GM21423 (cell line): ENCODE measurements around the gene KCNE2.
"Not testable (repeated sequence)": the region's sequence is repeated elsewhere in the genome, so short reads cannot be mapped to it uniquely, and the experiment has no call there.

Source experiments
- ATAC-seq: cut with Tn5 transposase; IDR thresholded peaks from one replicate; pipeline ENCODE4 v1.9.1; 2021; ENCODE audit warnings: mild to moderate bottlenecking, moderate library complexity; ENCODE audit not compliant: unreplicated experiment

Gene KCNE2

DNA sequence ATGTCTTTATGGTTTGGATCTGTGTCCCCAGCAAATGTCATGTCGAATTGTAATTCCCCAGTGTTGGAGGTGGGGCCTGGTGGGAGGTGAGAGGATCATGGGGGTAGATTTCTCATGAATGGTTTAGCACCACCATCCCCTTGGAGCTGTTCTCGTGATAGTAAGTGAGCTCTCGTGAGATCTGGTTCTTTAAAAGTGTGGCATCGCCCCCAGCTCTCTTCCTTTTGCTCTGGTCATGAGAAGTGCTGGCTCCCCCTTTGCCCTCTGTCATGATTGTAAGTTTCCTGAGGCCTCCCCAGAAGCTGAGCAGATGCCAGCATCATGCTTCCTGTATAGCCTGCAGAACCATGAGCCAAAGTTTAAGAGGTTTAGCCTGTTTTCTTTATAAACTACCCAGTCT lies 11.2 kb upstream of the KCNE2 start:
- no peak for ATAC-seq

DNA sequence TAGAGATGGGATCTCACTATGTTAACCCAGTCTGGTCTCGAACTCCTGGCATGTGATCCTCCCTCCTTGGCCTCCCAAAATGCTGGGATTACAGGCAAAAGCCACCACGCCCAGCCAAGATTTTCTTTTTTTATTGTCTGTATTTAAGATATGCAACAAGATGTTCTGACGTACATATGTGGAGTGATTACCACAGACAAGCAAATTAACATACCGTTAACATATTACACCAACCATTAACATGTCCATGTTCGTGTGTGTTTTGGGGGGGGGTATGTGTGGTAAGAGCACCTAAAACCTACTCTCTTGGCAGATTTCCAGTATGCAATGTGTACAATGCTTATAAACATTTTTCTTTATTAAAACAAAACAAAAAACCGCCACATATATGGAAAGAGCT lies 10.6 kb upstream of the KCNE2 start:
- ATAC-seq = no peak

DNA sequence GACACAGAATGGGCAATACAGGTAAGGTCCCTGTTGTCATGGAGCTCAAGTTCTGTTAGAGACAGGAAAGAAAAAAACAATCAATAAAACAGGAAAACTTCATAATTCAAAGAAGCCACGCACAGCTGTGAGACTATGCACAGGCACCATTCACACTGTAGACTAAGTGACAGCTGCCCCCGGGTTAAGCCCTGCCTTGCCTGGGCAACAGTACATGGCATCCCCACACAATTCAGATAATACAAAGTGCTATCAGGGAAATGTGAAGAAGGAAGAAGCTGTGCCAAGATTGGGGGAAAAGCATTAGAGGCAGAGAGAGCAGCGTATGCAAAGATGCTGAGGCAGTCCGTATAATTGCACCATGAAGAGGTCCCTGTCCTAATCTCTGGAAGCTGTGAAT lies 9.0 kb upstream of the KCNE2 start:
- no peak for ATAC-seq

DNA sequence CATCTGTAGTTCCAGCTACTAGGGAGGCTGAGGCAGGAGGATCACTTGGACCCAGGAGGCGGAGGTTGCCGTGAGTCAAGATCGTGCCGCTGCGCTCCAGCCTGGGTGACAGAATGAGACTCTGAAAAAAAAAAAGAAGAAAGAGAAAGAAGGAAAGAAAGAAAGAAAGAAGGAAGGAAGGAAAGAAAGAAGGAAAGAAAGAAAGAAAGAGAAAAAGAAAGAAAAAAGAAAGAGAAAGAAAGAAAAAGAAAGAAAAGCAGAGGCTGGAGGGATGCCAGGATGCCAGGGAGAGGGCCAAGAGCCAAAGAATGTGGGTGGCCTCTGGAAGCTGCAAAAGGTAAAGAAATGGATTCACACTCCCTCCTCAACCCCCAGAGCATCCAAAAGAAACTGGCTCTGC lies 8.2 kb upstream of the KCNE2 start:
- no peak for ATAC-seq

DNA sequence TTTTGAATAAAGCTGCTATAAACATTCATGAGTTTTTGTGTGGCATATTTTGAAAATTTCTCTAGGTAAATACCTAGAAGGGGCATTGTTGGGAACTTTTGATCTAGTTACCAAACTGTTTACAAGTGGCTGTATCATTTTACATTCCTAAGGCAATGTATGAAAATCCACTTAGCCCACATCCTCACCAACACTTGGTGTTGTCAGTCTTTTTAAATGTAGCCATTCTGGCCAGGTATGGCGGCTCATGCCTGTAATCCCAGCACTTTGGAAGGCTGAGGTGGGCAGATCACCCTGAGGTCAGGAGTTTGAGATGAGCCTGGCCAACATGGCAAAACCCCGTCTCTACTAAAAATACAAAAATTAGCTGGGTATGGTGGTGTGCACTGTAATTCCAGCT lies 5.9 kb upstream of the KCNE2 start:
- ATAC-seq = no peak

DNA sequence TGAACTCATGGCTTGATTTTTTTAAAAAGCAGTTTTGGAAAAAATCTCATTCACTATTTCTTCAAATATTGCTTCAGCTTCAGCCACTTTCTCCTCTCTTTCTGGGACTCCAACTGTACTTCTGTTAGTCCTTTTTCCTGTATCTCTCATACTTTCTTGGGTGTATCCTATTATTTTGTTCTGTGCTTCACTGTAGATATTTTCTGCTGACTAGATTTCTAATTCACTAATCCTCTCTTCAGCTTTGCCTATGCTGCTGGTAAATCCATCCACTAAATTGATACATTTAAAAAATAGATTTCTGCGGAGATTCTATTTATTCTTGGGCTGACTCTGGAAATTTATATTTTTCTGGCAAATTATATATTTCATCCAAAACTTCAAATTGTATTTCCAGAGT lies 4.9 kb upstream of the KCNE2 start:
- no peak for ATAC-seq

DNA sequence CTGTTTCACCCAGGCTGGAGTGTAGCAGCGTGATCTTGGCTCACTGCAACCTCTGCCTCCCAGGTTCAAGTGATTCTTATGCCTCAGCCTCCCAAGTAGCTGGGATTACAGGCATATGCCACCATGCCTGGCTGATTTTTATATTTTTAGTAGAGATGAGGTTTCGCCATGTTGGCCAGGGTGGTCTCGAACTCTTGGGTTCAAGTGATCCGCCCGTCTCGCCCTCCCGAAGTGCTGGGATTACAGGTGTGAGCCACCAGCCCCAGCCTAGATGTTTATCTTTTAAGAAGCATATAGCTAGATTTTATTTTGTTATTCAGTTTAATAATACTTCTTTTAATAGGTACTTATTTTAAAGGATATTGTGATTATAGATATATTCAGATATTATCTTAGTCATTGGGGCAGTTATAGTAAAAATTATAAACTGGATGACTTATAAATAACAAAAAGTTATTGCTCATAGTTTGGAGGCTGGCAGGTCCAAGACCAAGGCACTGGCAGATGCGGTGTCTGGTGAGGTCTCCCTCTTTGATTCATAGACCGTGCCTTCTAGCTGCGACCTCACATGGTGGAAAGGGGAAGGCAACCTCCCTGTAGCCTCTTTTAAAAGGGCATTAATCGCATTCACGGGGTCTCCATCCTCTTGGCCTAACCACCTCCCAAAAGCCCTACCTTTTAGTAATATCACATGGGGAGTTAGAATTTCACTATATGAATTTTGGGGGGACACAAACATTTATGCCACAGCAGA lies 3.1 kb upstream of the KCNE2 start:
- ATAC-seq = no peak

DNA sequence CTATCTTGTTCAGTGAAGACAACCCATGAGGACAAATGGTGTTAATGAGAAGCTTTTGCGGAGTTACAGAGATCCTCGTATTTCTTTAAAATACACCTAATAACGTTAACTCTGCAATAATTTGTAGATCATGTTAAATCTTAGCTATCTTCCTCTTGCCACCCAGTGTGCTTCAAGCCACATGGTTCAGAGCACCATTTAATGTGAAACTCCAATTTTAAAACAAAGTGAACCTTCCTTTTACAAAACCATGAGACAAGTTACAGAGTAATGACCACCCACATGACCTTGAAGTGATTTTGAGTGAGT lies 1.7 kb upstream of the KCNE2 start:
- ATAC-seq = no peak

DNA sequence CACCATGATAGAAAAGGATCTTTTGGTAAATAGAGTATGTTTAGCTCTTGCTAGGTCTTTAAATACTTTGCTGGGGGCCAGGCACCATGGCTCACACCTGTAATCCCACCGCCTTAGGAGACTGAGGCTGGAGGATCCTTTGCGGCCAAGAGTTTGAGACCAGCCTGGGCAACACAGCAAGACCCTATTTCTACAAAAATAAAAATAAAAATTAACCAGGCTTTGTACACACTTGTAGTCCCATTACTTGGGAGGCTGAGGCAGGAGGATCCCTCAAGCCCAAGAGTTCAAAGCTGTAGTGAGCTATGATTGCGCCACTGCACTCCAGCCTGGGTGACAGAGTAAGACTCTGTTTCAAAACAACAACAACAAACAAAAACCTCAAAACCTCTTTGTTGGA lies 1.1 kb upstream of the KCNE2 start:
- no peak for ATAC-seq

DNA sequence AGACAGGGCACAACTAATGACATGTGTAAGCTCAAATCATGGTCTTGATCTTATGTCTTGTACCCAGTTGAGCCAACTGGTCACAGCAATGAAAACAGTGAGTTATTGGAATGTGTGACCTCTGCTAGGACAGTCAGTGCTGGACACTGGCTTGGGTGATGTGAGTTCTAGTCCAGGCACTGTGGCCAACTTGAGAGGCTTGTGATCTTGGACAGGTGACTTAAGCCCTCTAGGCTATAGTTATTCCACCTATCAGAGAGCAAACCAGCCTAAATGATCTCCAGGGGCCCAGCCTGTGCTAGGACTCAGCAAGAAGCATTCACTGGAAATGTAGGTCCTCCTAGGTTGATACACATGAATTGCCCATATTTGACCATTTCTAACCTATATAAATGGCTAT lies 1.1 kb downstream of the KCNE2 start:
- ATAC-seq = no peak

DNA sequence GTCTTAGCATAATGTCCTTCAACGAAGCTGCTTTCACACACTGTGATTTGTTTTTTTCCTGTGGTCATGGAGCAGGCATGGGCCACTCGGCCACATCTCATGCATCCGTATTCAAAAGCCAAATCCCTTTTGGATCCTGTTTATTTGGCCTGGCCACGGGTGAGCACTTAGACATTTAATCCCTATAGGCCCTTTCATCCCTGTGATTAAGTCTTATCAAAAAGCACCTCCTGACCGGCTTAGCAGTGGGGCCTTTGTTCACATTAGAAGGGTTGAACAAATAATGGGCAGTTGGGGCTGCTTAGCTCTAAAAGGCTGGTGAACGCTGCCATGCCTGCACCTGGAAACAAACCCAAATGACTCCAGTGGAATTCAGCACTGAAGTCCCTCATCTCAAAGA lies 2.0 kb downstream of the KCNE2 start:
- no peak for ATAC-seq

DNA sequence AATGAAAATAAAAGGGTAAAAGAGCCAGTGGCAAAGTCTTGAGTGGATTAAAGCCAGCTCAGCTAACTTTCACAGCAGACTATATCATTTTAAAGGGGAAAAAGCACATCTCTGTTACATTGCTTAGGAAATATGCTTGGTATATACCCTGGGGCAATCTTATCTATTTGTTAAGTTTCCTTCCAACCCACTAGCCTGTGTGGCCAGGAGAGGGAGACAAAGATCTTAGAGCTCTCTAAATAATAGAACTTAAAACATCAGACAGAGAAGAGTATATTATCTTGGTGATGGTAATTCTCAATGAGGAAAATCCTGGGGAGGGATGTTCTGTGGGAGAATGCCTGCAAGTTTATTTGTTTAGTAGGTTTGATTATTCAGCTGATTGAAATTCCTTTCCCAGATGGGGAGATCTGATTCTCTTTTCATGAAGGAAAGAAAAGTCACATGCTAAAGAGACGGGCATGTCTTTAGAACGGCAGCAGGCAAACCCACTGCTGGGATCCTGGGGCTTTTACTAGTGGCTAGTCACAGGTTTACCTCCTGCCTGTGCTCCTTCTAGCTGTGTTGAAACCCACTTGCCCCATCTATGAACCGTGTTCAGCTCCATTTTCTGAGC lies 3.6 kb downstream of the KCNE2 start:
- ATAC-seq = no peak

DNA sequence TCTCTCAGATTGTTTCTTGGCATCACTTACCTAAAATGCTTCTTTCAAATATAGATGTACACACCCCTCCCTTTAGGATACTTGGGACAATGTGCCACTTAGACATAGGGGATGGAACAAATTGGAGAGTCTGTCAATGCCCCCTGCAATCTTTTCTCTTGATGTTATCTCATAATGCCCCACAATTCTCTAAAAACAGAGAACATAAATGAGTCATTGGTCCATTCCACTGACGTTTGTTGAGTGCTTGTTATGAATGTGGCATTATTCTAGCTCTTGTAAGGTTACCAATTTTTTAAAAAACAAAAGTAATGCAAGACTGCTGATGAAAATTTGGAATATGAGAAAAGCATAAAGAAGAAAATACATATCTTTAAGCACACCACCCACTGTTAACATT lies 5.9 kb downstream of the KCNE2 start:
- ATAC-seq = no peak

DNA sequence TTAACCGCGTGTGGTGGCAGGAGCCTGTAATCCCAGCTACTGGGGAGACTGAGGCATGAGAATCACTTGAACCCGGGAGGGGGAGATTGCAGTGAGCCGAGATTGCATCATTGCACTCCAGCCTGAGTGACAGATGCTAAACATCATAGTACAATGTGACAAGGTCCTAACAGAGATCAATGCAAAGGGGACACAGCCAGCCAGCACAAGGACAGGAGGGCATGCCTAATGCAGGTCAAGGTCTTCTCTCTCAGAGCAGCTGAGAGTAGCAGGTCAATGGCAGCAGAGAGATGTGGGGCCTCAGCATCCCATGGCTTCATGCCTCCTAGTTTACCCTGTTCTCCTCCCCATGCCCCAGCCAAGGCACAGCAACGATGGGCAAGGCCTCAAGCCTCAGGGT lies 8.5 kb downstream of the KCNE2 start:
- ATAC-seq = no peak

DNA sequence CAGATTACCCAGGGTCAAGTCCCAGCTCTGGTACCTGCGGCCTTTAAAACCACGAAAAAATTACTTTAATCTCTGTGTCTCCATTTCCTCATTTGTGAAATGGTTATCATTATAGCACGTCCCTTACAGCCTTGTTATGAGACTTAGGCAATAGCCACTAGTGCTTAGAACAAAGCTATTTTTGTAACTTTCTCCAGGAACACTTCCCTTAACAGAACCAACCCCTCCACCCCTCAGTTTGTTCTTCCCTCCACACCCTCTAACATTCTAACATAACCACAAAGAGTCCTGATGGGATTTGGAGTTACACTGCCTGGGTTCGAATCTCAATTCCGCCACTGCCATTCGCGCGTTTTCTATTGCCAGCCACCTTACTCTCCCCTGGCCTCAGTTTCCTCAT lies 10.7 kb downstream of the KCNE2 start:
- ATAC-seq = not testable (repeated sequence)

DNA sequence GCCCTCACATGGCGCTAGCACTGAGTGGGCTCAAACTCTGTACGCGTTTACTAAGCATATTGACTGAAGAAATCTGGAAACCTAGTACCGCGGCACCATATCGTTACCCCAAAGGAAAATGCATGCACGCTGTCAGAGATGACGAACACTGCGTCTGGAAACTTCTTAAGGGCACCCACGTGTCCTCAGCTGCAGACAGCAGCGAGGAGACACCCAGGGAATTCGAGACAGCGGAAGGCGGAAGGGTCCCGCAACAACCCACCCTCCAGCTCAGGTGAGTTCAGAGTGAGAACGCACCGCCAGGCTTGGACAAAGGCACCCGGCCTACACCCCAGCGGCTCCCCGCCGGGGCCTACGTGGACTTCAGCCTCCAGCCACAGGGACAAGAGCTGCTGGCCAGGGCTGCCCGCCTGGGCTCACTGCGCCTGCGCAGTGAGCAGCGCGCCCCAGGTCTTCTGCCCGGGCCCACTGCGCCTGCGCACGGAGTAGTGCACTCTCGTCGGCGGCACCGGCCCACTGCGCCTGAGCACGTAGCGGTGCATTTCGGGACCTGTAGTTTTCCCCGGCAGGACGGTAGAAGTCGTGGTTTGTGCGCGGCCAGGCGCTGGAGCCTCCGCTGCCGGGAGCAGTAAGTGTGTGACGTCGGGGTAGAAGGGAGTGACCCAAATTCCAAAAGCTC lies 11.3 kb downstream of the KCNE2 start, which contains the start of gene SMIM11:
Gene SMIM11 (plus strand): TSS at position 568 of the 679 bp plus-strand sequence. CDS start 3,998 bp downstream, outside the sequence.
- peak; percentile 94 for ATAC-seq

DNA sequence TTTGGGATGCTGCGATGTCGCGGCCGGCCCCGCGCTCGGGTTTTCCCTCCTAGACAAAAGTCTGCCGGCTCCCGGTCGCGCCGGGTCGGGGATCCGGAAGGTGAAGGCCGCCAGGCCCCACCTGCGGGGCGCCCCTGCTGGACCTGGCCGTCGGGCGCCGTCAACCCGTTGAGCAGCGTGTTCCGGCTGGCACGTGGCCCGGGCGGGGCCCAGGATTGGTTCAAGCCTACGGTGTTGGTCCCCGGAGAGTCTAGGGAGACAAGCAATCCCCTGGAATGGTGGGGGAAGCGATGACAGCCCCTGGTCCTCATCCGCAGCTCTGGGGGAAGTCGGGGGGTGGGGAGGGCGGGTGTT lies 11.8 kb downstream of the KCNE2 start:
- peak; percentile 73 for ATAC-seq

DNA sequence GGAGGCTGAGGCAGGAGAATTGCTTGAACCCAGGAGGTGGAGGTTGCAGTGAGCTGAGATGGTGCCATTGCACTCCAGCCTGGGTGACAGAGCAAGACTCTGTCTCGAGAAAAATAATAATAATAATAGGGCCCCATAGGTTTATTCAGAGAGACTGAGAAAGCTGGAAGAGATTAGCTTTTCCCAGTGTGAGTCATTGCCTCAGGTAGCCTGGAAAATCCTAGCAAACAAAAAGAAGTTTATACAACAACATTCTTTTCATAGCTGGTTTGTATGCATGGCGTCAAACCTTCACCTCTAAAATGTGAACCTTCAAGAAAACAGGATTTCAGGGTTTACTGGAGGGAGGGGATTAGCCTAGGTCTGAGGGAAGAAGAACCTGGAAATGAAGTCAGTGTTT lies 19.3 kb downstream of the KCNE2 start:
- not testable (repeated sequence) for ATAC-seq

DNA sequence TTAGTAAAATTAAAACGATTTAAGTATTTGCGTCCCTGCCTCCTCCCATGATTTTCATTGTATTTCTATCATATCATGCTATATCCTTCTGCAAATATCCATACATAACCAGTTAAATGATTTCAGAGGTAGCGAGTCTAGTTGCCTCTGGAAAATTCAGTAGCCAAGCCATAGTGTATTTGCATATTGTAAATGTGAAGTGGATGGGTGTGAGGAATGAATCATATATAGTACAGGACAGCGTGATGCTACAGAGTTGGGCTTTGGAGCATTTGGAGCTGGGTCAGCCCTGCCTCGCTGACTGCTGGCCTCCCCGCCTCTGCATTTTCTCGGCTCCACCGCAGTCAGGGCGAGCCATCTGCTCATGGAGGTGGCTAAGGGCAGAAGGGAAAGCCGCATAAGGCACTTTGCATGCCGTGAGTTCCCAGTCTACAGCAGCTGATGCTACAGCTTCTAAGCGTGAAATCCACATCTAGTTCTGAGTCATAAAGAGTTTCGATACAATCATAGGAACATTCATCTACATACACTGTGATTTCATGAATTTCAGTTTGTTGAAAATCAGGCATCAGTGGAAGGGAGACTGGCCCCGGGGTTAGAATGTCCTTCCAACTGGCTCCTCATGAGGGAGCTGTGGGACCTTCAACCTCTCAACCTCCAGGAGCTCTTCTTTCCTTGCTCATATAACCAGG lies 20.1 kb downstream of the KCNE2 start:
- peak; percentile 48 for ATAC-seq

DNA sequence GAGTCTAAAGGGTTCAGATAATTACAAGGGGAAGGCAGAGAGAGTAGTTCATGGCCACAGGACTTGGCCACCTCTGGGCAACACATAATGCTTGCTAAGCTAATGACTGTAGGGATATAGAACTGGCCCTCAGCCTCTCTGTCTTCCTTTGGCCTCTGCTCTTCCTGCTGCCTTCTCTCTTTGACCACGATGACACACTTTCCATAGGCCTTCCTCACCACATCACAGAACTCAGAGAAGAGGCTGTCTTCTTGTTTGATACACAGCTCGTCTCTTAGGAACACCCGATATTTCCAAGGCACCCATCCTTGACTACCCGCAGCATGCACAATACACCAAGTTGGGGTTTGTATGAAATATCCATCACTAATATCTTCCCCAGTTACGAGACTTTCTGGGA lies 36.7 kb downstream of the KCNE2 start:
- ATAC-seq = not testable (repeated sequence)

DNA sequence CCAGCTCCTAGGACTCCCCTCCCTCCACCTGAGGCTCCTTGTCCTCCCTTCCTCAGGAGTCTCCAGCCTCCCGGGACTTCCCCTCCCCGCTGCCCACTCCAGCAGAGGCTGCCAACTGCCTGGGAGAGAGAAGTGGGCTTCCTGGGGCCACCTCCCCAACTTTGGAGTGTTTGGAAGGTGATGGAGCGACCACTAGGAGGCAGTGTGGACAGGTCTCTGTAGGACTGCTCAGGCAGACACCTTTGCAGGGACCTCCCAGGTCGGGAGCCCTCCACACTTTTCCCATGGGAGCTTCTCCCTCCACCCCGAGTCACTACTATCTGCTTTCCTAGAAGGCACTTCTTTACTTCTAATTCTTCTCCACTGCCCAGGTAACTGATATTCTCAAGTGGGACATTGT lies 40.9 kb downstream of the KCNE2 start:
- ATAC-seq = not testable (repeated sequence)

DNA sequence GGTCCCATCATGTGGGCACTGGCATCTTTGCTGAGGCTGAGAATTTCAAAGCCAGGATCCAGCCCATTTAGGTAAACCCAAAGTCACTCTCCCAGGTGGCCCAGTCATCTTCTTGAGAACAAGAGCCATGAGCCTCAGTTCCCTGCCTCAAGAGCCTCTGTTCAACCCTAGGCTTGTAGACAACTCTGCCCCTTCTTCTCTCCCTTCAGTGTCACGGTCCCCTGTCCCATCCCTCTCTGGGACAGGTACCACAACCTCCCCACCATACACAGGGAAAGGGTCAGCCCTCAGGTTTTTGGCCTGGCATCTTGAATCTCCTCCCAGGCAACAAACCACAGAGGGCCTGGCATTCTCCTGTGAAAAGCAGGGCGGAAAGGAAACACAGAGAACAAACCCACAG lies 41.9 kb downstream of the KCNE2 start:
- ATAC-seq = not testable (repeated sequence)
